GM10248 (cell line): ENCODE results near the gene KLHL3.

Experiments used
- CTCF ChIA-PET: fragments of 300-600 bp; sonication (Branson Sonifier 250); formaldehyde crosslinking; extraction: SDS; loops from one replicate; lab custom pipeline; 2021; ENCODE audit warnings: antibody characterized with exemption; lab: Yijun Ruan, JAX
- POLR2A ChIA-PET: fragments of 350-650 bp; sonication (Branson Sonifier 250); formaldehyde crosslinking; extraction: SDS; loops from one replicate; lab custom pipeline; 2020; ENCODE audit warnings: antibody characterized with exemption; lab: Yijun Ruan, JAX
- DNase-seq: peaks from one replicate; pipeline ENCODE4 v3.0.0; 2012; ENCODE audit errors: extremely low spot score
- CTCF ChIP-seq: IDR thresholded peaks from 2 replicates; pipeline ENCODE4 v1.5.1; 2012; ENCODE audit warnings: mild to moderate bottlenecking, low read depth; ENCODE audit errors: extremely low read depth, missing control alignments, control extremely low read depth

Gene KLHL3

GRCh38 chr5:137613554-137614265 is 122.2 kb downstream of the KLHL3 start:
- no peak for DNase-seq
- ChIA-PET CTCF (interaction anchor here (1.2 to 1.5 kb wide), 2 partner anchors 16 to 46 kb away, joined by 3 to 6 read pairs; no protein-coding TSS in a partner anchor), POLR2A (no interaction called here)
- no peak for TF ChIP-seq CTCF

DNA sequence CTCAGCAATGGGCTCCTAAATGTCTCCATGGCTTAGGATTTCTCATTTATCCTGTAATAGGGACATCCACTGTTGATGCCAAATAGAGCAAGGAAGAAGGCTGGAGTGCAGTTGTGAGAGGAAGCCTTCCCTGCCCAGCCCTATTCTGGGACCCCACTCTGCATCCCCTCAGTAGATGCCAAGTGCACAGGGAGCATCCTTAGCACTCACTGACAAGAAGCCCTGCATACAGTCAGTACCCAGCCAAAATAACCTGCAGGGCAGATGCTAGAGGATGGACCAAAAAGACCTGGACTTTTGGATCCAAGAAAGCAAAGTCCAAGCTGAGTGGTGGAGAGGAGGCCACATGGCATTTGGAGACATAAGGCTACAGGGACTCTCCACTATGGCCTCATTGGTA is 123.3 kb downstream of the KLHL3 start:
- no peak for DNase-seq
- no peak for TF ChIP-seq CTCF
- POLR2A ChIA-PET, result no interaction called here
- CTCF ChIA-PET, result interaction anchor here (1.5 kb wide), 1 partner anchor 17 kb away, joined by 6 read pairs; no protein-coding TSS in a partner anchor

DNA sequence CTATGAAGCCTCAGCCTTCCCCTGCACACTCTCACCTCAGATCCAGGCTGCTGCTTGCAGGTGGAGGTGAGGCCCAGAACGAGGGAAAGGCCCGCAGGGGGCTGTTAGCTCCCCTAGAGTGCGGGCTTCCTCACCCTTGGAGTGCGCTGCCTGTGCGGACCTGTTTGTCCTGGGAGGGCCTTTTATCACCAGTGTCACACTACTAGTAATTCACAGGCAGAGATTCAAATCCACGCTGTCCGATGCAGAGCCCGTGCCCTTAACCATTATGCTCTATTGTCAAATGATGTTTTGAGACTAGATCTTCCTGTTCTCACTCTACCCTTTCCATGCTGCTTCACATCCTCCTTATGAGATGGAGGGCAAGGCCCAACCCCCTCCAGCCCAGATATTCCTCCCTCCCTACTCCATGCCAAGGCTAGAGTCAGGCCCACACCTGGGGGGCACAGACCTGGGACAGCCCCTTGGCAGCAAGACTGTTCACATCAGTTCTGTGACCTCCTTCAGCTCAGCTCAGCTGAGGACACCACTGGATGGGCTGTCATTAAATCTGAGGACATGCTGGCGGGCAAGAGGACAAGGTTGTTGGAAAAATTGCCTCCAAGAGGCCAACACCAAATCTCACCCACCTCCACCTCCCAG is 124.0 kb downstream of the KLHL3 start:
- DNase-seq, result no peak
- ChIA-PET POLR2A (interaction anchor here (0.6 kb wide), 1 partner anchor 104 kb away, joined by 3 read pairs; no protein-coding TSS in a partner anchor), CTCF (interaction anchor here (1.3 kb wide), 1 partner anchor 18 kb away, joined by 4 read pairs; no protein-coding TSS in a partner anchor)
- no peak for TF ChIP-seq CTCF

- no peak for TF ChIP-seq CTCF
- no peak for DNase-seq
- POLR2A ChIA-PET, result no interaction called here
- CTCF ChIA-PET, result interaction anchor here (0.6 to 1.3 kb wide), 2 partner anchors 19 to 1385 kb away, joined by 3 to 4 read pairs; no protein-coding TSS in a partner anchor
Observed at GRCh38 chr5:137611011-137611580, 124.8 kb downstream of the KLHL3 start.

- ChIA-PET CTCF (interaction anchor here (0.6 to 1.3 kb wide), 2 partner anchors 19 to 1385 kb away, joined by 3 to 4 read pairs; no protein-coding TSS in a partner anchor), POLR2A (no interaction called here)
- TF ChIP-seq CTCF, result no peak
- no peak for DNase-seq
Observed at GRCh38 chr5:137610598-137610997, 125.3 kb downstream of the KLHL3 start.

DNA sequence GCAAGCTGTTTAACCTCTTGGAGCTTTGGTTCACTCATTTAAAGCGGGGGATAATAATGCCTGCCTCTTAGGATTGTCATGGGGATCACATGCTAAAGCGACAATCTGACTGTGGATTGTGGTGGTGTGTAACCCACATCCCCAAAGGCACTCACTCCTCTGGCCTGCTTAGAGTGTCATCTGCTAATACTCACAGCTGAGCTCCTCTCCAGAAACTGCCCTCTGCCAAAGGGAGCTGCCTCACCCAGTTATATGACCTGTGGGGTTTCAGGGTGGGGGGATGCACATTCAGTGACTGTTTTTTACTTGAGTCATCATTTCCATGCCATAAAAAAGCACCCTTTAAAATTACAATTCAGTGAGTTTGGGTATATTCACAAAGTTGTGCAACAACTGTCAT is 126.8 kb downstream of the KLHL3 start:
- no peak for DNase-seq
- TF ChIP-seq CTCF, result no peak
- CTCF ChIA-PET, result interaction anchor here (1.1 kb wide), 1 partner anchor 21 kb away, joined by 6 read pairs; no protein-coding TSS in a partner anchor
- POLR2A ChIA-PET, result no interaction called here
